ENCODE data around the gene SHLD3. TPM values are rescaled to one million over a fixed set of nuclear protein-coding genes. Genes with fewer than 3 reads are reported as not detected.

Gene SHLD3
- total RNA-seq, 1 donor from 2014 or later: 3.4 TPM

DNA sequence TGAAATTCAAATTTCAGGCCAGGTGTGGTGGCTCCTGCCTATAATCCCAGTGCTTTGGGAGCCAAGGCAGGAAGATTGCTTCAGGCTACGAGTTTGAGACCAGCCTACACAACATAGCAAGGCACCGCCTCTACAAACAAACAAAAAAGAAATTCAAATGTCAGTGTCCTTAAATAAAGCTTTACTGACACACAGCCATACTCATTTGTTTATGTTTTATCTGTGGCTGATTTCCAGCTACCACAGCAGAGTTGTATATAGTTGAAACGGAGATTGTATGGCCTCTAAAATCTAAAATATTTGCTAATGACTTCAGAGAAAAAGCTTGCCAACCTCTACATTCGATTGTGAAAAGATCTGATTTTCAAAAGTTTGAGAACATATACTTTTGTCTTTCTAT, 15.4 kb downstream of the SHLD3 start:
- no peak overlapping the region for H3K4me3 ChIP-seq
- DNase-seq: no peak
- intact Hi-C loops (cut with DNase I): no loop called here
- no peaks in the 10 kb centered on the region for H3K27me3 ChIP-seq
- TF ChIP-seq, protein P1, sequence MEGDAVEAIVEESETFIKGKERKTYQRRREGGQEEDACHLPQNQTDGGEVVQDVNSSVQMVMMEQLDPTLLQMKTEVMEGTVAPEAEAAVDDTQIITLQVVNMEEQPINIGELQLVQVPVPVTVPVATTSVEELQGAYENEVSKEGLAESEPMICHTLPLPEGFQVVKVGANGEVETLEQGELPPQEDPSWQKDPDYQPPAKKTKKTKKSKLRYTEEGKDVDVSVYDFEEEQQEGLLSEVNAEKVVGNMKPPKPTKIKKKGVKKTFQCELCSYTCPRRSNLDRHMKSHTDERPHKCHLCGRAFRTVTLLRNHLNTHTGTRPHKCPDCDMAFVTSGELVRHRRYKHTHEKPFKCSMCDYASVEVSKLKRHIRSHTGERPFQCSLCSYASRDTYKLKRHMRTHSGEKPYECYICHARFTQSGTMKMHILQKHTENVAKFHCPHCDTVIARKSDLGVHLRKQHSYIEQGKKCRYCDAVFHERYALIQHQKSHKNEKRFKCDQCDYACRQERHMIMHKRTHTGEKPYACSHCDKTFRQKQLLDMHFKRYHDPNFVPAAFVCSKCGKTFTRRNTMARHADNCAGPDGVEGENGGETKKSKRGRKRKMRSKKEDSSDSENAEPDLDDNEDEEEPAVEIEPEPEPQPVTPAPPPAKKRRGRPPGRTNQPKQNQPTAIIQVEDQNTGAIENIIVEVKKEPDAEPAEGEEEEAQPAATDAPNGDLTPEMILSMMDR (IDR thresholded peaks at IDR 0.05): no peak
- no peaks in the 10 kb centered on the region for H3K4me1 ChIP-seq
- no peak overlapping the region for H3K27ac ChIP-seq
- peaks cover 58% of the 10 kb centered on the region for H3K36me3 ChIP-seq
- H3K9me3 ChIP-seq: no peaks in the 10 kb centered on the region
- ATAC-seq: no peak

DNA sequence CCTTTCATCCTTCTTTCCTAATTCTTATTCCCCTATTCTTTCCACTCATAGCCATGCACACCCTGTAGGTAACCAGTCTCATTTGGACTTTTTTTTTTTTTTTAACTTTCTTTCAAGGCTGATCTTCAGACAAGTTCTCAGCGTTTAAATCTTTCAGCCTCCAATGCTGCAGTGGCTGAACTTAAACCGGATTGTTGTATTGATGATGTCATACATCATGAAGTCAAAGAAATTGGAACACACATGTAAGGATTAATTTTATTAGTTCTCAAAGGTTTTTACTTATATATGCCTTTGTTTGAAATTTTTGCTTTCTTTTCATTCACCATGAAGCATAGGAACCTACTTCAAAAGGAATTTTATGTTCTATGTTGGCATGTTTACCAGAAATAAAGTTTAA, 22.1 kb downstream of the SHLD3 start:
- no peak for ATAC-seq
- H3K9me3 ChIP-seq: no peaks in the 10 kb centered on the region
- H3K4me3 ChIP-seq: no peak overlapping the region
- no peak overlapping the region for H3K27ac ChIP-seq
- intact Hi-C loops (cut with DNase I): no loop called here
- TF ChIP-seq, protein P1 (IDR thresholded peaks at IDR 0.05): no peak
- peaks cover 46% of the 10 kb centered on the region for H3K36me3 ChIP-seq
- H3K27me3 ChIP-seq: no peaks in the 10 kb centered on the region
- no peaks in the 10 kb centered on the region for H3K4me1 ChIP-seq
- DNase-seq: no peak

DNA sequence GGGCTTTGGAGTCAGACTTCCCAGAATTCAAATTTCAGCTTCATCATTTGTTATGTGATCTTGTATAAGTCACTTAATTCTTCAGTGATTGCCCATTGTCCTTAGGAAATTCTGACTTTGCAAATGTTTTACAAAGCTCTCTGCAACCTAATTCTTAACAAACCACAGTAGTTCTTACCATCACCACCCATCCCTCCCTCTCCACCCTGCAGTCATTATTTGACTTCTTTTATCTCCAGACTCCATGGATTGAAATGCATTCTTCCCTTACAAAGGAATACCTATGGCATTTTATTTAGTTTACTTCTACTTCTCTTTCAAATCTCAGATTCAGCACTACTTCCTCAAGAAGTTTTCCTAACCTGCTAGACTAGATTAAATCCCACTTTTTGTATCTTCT, 23.1 kb downstream of the SHLD3 start:
- Histone ChIP-seq H3K27me3 (no peaks in the 10 kb centered on the region), H3K9me3 (no peaks in the 10 kb centered on the region), H3K27ac (no peak overlapping the region), H3K4me3 (no peak overlapping the region), H3K36me3 (peaks cover 50% of the 10 kb centered on the region), H3K4me1 (no peaks in the 10 kb centered on the region)
- DNase-seq (no peak), ATAC-seq (no peak)
- TF ChIP-seq, protein P1 (IDR thresholded peaks at IDR 0.05): no peak
- intact Hi-C loops (cut with DNase I): no loop called here

GRCh38 chr5:65651144-65651543, 26.3 kb downstream of the SHLD3 start:
- Histone ChIP-seq H3K36me3 (peaks cover 45% of the 10 kb centered on the region), H3K4me1 (no peaks in the 10 kb centered on the region), H3K27me3 (no peaks in the 10 kb centered on the region), H3K4me3 (no peak overlapping the region), H3K9me3 (no peaks in the 10 kb centered on the region), H3K27ac (no peak overlapping the region)
- intact Hi-C loops (cut with DNase I): no loop called here
- ATAC-seq (no peak), DNase-seq (no peak)
- TF ChIP-seq, protein P1 (IDR thresholded peaks at IDR 0.05): no peak

- Histone ChIP-seq H3K4me1 (no peaks in the 10 kb centered on the region), H3K27ac (no peak overlapping the region), H3K36me3 (peaks cover 23% of the 10 kb centered on the region), H3K4me3 (no peak overlapping the region), H3K9me3 (no peaks in the 10 kb centered on the region), H3K27me3 (no peaks in the 10 kb centered on the region)
- TF ChIP-seq, protein P1 (IDR thresholded peaks at IDR 0.05): no peak
- DNase-seq (no peak), ATAC-seq (no peak)
- intact Hi-C loops (cut with DNase I): no loop called here
Observed at GRCh38 chr5:65654713-65655112, 29.9 kb downstream of the SHLD3 start.

Data from upper lobe of right lung (tissue), 1 donor.